NCI-H82 (cell line): ENCODE measurements around the gene DARS1.
A peak's percentile ranks its signal among the peaks of the same experiment; 100 is the strongest.
"Not testable (repeated sequence)": the region's sequence is repeated elsewhere in the genome, so short reads cannot be mapped to it uniquely, and the experiment has no call there.

Source experiments
- DNase-seq: peaks from one replicate; lab custom pipeline; 2025; lab: John Stamatoyannopoulos, UW

Gene DARS1

GRCh38 chr2:135980434-135981079, 4.9 kb downstream of the DARS1 start:
- DNase-seq, result no peak

- no peak for DNase-seq
These were observed 9.7 kb downstream of the DARS1 start for GRCh38 chr2:135975702-135976101.

GRCh38 chr2:135974036-135974435, 11.4 kb downstream of the DARS1 start:
- DNase-seq, result no peak

GRCh38 chr2:135969655-135970387, 15.6 kb downstream of the DARS1 start:
- DNase-seq, result no peak

GRCh38 chr2:135965756-135966155, 19.7 kb downstream of the DARS1 start:
- no peak for DNase-seq

- DNase-seq, result not testable (repeated sequence)
These were observed 21.0 kb downstream of the DARS1 start for GRCh38 chr2:135964404-135964803.

- DNase-seq, result no peak
These were observed 21.6 kb downstream of the DARS1 start for GRCh38 chr2:135963841-135964240.

GRCh38 chr2:135962366-135963123, 22.9 kb downstream of the DARS1 start:
- no peak for DNase-seq

GRCh38 chr2:135960656-135961551, 24.5 kb downstream of the DARS1 start:
- no peak for DNase-seq

GRCh38 chr2:135960150-135960549, 25.3 kb downstream of the DARS1 start:
- no peak for DNase-seq

- not testable (repeated sequence) for DNase-seq
These were observed 26.5 kb downstream of the DARS1 start for GRCh38 chr2:135958927-135959326.

- no peak for DNase-seq
These were observed 31.3 kb downstream of the DARS1 start for GRCh38 chr2:135954020-135954601.

GRCh38 chr2:135952891-135953290, 32.5 kb downstream of the DARS1 start:
- DNase-seq, result no peak

- peak; percentile 71 for DNase-seq
These were observed 34.3 kb downstream of the DARS1 start for GRCh38 chr2:135951041-135951583.

- peak; percentile 26 for DNase-seq
These were observed 35.8 kb downstream of the DARS1 start for GRCh38 chr2:135949451-135950234.

GRCh38 chr2:135948642-135949355, 36.6 kb downstream of the DARS1 start:
- no peak for DNase-seq

- DNase-seq, result no peak
These were observed 37.3 kb downstream of the DARS1 start for GRCh38 chr2:135948141-135948540.

GRCh38 chr2:135947483-135947882, 37.9 kb downstream of the DARS1 start:
- no peak for DNase-seq

GRCh38 chr2:135945526-135945925, 39.9 kb downstream of the DARS1 start:
- no peak for DNase-seq

- DNase-seq, result no peak
These were observed 40.8 kb downstream of the DARS1 start for GRCh38 chr2:135944625-135945024.
